ENCODE data around the gene MCAT. TPM values are rescaled to one million over a fixed set of nuclear protein-coding genes. Genes with fewer than 3 reads are reported as not detected.

The MCAT gene
- total RNA-seq, 3 donors from 2014 or later: 18.6 to 31.1 (median 26.2) TPM

DNA sequence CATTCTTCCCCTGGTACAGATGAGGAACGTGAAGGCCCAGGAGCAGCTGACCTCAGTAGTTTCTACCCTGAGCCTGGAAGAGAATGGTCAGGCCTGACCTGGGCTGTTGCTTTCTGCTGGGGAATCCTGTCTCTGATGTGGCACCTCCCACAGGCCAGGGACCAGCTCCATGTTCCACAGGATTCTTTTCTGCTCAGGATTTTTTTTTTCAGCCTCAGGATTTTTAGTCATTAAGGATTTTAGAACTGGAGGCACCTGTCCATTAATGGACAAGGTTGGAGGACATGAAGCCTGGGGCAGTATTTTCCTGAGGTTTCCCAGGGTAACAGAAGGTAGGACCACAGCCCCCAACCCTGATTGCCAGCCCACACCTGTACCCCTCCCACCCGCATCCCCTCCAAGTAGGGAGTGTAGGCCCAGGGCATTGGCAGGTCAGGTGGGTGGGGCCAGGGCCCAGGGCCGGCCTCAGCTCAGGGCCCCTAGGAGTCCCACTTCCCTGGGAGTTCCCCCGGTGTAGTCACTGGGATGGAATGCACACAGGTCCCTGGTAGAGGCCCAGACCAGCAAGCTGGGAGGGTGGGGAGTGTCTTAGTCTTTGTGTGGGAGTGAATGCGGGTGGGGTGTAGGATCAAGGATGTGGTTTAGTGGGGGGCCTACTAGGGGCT, 16.6 kb downstream of the MCAT start:
- TF ChIP-seq POLR2A (IDR thresholded peaks at IDR 0.05): no peak
- TF ChIP-seq, protein P1, sequence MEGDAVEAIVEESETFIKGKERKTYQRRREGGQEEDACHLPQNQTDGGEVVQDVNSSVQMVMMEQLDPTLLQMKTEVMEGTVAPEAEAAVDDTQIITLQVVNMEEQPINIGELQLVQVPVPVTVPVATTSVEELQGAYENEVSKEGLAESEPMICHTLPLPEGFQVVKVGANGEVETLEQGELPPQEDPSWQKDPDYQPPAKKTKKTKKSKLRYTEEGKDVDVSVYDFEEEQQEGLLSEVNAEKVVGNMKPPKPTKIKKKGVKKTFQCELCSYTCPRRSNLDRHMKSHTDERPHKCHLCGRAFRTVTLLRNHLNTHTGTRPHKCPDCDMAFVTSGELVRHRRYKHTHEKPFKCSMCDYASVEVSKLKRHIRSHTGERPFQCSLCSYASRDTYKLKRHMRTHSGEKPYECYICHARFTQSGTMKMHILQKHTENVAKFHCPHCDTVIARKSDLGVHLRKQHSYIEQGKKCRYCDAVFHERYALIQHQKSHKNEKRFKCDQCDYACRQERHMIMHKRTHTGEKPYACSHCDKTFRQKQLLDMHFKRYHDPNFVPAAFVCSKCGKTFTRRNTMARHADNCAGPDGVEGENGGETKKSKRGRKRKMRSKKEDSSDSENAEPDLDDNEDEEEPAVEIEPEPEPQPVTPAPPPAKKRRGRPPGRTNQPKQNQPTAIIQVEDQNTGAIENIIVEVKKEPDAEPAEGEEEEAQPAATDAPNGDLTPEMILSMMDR (IDR thresholded peaks at IDR 0.05): no peak
- TF ChIP-seq POLR2AphosphoS5 (IDR thresholded peaks at IDR 0.05): no peak
- Histone ChIP-seq H3K4me3 (no peak overlapping the region), H3K27me3 (no peaks in the 10 kb centered on the region), H3K4me1 (peaks cover 0 to 8% of the 10 kb centered on the region in 2 donors), H3K36me3 (no peaks in the 10 kb centered on the region), H3K9me3 (no peaks in the 10 kb centered on the region), H3K27ac (peak overlapping the region; percentile 66 to 74)
- DNase-seq (ENCODE audit: low spot score in 2 of 2): no peak
- intact Hi-C loops (cut with DNase I; ENCODE audit: low total_unique reads): no loop called here

DNA sequence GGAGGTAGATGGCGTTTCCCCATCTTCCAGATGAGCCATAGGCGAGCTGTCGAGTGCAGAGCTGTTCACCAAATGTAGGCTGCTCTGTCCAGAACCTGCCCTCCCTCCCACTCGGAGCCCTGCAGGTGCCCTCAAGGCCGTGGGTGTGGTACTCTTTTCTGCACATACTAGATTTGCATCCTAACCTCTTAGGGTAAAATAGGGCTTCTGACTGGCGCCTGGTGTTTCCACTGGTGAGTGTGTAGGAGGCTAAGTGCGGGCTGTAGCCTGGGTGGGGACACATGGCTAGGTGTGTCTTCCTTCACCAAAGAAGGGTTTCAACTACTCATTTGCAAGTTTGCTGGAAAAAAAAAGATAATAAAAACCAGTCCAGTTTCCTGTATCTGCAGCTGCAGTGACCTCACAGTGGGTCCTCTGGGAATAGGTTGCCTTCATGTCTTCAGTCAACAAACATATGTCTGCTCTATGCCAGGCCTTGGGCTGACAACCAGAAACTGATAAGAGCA, 24.2 kb downstream of the MCAT start:
- no peak overlapping the region for H3K27ac ChIP-seq
- TF ChIP-seq POLR2A (IDR thresholded peaks at IDR 0.05) (no peak), POLR2AphosphoS5 (IDR thresholded peaks at IDR 0.05) (no peak)
- TF ChIP-seq, protein P1 (IDR thresholded peaks at IDR 0.05): no peak
- no peaks in the 10 kb centered on the region for H3K36me3 ChIP-seq
- no peak overlapping the region for H3K4me3 ChIP-seq
- H3K4me1 ChIP-seq: no peaks in the 10 kb centered on the region
- H3K27me3 ChIP-seq: no peaks in the 10 kb centered on the region
- H3K9me3 ChIP-seq: no peaks in the 10 kb centered on the region
- intact Hi-C loops (cut with DNase I; ENCODE audit: low total_unique reads): no loop called here
- no peak for DNase-seq (ENCODE audit: low spot score in 2 of 2)

DNA sequence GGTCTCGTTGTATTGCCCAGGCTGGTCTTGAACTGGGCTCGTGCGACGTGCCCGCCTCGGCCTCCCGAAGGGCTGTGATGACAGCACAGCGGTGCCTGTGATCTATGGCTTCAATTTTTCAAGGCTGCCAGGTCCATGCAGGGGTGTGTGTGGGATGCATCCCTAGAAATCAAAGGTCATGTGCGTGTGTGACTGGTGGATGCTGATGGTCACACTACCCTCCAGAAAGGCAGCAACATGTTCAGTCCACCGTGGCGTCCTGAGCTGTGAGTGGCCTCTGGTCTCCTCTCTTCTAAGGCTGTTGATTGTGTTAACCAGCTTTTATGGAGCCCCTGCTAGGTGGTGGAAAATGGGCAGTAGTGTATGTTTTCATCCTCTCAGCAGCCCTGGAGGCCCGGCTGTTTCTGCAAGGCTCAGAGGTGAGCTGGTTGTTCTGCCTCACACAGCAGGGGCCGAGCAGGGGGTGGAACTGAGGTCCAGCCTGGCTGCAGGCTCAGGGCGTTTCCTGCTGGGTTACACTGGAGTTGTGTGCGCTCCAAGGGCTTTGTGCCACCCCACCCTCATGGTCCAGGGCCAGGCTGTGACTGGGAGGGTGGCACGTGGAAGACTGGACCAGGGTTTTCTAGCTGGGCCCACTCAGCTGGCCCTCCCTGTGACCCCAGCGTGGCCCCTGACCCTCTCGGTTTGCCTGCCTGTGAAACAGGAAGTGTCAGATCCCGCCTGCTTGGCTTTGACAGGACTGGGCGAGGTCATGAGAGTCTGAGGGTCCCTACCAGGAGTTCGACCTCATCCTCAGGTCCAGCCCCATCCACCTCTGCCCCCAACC, 25.0 kb downstream of the MCAT start:
- intact Hi-C loops (cut with DNase I; ENCODE audit: low total_unique reads): no loop called here
- no peaks in the 10 kb centered on the region for H3K27me3 ChIP-seq
- no peak for DNase-seq (ENCODE audit: low spot score in 2 of 2)
- TF ChIP-seq POLR2AphosphoS5 (IDR thresholded peaks at IDR 0.05) (no peak), POLR2A (IDR thresholded peaks at IDR 0.05) (no peak)
- TF ChIP-seq, protein P1 (IDR thresholded peaks at IDR 0.05): no peak
- H3K4me3 ChIP-seq: no peak overlapping the region
- H3K9me3 ChIP-seq: no peaks in the 10 kb centered on the region
- H3K36me3 ChIP-seq: no peaks in the 10 kb centered on the region
- no peaks in the 10 kb centered on the region for H3K4me1 ChIP-seq
- H3K27ac ChIP-seq: no peak overlapping the region

DNA sequence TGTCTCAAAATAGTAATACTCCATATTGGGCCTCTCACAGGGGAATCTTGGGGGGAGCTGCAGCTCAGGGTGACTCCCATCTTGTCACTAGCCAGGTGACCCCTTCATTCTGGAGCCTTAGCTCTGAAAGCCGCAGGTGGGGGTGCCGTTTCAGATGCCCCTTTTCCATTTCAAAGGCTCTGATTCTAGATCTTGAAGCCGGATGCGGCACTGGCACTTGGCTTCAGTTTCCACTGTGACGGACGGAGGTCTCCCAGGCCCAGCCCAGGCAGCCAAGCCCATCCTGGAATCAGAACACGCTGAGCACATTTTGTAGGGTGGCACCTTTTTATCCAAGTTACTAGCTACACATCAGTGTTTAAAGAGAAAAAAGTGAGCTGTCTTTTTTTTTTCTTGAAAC, 26.3 kb downstream of the MCAT start:
- H3K4me3 ChIP-seq: no peak overlapping the region
- no peaks in the 10 kb centered on the region for H3K27me3 ChIP-seq
- TF ChIP-seq POLR2AphosphoS5 (IDR thresholded peaks at IDR 0.05) (no peak), POLR2A (IDR thresholded peaks at IDR 0.05) (no peak)
- TF ChIP-seq, protein P1 (IDR thresholded peaks at IDR 0.05): no peak
- no peaks in the 10 kb centered on the region for H3K36me3 ChIP-seq
- intact Hi-C loops (cut with DNase I; ENCODE audit: low total_unique reads): no loop called here
- H3K4me1 ChIP-seq: no peaks in the 10 kb centered on the region
- DNase-seq (ENCODE audit: low spot score in 2 of 2): no peak
- H3K27ac ChIP-seq: no peak overlapping the region
- H3K9me3 ChIP-seq: no peaks in the 10 kb centered on the region

DNA sequence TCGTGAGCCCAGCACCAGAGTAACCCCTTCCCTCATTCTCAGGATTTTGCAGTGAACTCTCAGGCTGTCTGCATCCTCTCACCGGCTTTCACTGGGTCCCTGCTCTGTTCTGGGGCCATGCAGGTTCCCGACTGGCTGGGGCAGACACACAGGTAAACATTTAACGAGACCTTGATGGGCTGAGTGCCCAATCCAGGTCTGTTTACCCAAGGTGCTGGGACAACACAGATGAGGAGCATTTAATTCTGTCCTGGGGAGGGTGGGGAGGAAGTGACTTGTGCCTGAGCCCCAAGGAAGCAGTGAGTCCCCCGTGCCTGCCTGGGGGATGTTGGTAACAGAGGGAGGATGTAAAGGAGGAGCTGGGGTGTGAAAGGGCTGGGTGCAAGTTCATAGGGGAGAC, 28.2 kb downstream of the MCAT start:
- DNase-seq (ENCODE audit: low spot score in 2 of 2): peak; percentile 51 to 83
- TF ChIP-seq POLR2AphosphoS5 (IDR thresholded peaks at IDR 0.05) (peak in 1 of 3 donors; percentile 23), POLR2A (IDR thresholded peaks at IDR 0.05) (no peak)
- H3K27ac ChIP-seq: peak overlapping the region; percentile 52 to 72
- H3K9me3 ChIP-seq: no peaks in the 10 kb centered on the region
- H3K36me3 ChIP-seq: no peaks in the 10 kb centered on the region
- intact Hi-C loops (cut with DNase I; ENCODE audit: low total_unique reads): no loop called here
- peak overlapping the region in 1 of 3 donors; percentile 25 for H3K4me3 ChIP-seq
- H3K4me1 ChIP-seq: peaks cover 2 to 5% of the 10 kb centered on the region in 2 donors
- peaks cover 0 to 3% of the 10 kb centered on the region in 2 donors for H3K27me3 ChIP-seq

Data from breast epithelium (tissue), 4 donors.